ENCODE data around the gene UBR2.
A peak's percentile ranks its signal among the peaks of the same experiment; 100 is the strongest.
"Not testable (repeated sequence)": the region's sequence is repeated elsewhere in the genome, so short reads cannot be mapped to it uniquely, and the experiment has no call there.

UBR2 gene

DNA sequence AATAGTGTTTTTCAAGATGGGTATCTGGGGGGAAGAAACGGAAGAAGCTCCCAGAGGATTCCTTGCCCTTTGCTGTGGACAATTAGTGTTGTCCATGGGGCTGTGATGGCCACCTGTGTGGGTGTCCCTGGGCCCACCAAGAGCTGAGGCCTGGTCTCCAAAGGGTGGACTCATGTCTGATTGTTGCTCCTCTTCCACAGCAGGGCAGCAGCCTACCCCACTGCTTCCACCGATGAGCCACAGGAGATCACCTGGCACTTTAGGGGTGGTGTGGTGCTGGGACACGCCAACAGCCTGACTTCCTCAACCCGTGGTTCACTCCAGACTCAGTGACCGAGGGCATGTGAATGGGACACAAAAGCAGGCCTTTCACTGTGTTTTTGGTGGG, 133.4 kb downstream of the UBR2 start:
- TF ChIP-seq, protein P1, sequence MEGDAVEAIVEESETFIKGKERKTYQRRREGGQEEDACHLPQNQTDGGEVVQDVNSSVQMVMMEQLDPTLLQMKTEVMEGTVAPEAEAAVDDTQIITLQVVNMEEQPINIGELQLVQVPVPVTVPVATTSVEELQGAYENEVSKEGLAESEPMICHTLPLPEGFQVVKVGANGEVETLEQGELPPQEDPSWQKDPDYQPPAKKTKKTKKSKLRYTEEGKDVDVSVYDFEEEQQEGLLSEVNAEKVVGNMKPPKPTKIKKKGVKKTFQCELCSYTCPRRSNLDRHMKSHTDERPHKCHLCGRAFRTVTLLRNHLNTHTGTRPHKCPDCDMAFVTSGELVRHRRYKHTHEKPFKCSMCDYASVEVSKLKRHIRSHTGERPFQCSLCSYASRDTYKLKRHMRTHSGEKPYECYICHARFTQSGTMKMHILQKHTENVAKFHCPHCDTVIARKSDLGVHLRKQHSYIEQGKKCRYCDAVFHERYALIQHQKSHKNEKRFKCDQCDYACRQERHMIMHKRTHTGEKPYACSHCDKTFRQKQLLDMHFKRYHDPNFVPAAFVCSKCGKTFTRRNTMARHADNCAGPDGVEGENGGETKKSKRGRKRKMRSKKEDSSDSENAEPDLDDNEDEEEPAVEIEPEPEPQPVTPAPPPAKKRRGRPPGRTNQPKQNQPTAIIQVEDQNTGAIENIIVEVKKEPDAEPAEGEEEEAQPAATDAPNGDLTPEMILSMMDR (IDR thresholded peaks at IDR 0.05; ENCODE audit: low read depth, low read length): no peak
- no peak for DNase-seq (ENCODE audit: low read depth in 2 of 2)
- no peak overlapping the region for H3K4me3 ChIP-seq (replicated peaks in 1 of 2; ENCODE audit: low read depth in 2 of 2, low read length in 2 of 2)

DNA sequence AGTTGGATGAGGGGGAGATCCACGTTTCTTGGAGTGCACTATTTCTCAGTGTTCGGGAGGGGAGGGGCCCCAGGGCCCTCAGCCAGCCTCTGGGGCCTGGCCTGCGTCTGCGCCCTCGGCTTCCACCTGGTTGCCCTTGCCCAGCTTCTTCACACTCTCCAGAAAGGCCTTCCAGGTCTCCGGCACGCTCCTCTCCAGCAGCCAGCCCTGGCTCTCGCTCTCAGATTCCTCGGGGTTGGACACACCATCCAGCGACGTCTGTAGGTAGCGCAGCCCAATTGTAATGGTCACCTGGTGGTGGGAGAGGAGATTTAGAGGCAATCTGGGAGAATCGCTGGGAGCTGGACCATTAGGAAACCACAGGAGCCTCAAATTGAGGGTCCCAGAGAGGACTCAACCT, 134.4 kb downstream of the UBR2 start:
- no peak for DNase-seq (ENCODE audit: low read depth in 2 of 2)
- TF ChIP-seq, protein P1 (IDR thresholded peaks at IDR 0.05; ENCODE audit: low read depth, low read length): no peak
- H3K4me3 ChIP-seq (replicated peaks in 1 of 2; ENCODE audit: low read depth in 2 of 2, low read length in 2 of 2): no peak overlapping the region

DNA sequence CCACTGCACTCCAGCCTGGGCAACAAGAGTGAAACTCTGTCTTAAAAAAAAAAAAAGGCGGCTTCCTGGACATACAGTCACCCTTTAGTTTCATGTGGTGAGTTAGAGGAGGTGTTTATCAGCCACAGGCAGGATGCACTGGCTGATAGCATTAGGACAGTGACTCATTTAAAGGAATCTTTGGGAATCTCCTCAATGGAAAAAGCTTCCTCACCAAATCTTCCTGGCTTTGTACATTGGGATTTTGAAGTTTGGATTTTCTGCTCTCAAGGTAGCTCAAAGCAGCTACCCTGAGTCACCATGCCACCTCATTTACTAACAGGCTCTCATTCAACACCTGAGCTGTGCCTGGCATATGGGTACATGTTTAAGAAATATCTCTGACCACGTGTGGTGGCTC, 138.4 kb downstream of the UBR2 start:
- TF ChIP-seq, protein P1 (IDR thresholded peaks at IDR 0.05; ENCODE audit: low read depth, low read length): no peak
- no peak overlapping the region for H3K4me3 ChIP-seq (replicated peaks in 1 of 2; ENCODE audit: low read depth in 2 of 2, low read length in 2 of 2)
- DNase-seq (ENCODE audit: low read depth in 2 of 2): peak; percentile 41 to 55

DNA sequence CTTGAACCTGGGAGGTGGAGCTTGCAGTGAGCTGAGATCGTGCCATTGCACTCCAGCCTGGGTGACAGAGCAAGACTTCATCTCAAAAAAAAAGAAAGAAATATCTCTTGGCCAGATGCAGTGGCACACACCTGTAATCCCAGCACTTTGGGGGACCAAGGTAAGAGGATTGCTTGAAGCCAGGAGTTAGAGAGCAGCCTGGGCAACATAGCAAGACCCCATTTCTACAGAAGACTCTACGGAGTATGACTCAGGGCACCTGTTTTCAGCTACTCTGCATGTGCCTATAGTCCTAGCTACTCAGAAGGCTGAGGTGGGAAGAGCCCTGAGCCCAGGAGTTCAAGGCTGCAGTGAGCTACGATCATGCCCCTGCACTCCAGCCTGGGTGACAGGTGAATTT, 139.0 kb downstream of the UBR2 start:
- DNase-seq (ENCODE audit: low read depth in 2 of 2): not testable (repeated sequence)

DNA sequence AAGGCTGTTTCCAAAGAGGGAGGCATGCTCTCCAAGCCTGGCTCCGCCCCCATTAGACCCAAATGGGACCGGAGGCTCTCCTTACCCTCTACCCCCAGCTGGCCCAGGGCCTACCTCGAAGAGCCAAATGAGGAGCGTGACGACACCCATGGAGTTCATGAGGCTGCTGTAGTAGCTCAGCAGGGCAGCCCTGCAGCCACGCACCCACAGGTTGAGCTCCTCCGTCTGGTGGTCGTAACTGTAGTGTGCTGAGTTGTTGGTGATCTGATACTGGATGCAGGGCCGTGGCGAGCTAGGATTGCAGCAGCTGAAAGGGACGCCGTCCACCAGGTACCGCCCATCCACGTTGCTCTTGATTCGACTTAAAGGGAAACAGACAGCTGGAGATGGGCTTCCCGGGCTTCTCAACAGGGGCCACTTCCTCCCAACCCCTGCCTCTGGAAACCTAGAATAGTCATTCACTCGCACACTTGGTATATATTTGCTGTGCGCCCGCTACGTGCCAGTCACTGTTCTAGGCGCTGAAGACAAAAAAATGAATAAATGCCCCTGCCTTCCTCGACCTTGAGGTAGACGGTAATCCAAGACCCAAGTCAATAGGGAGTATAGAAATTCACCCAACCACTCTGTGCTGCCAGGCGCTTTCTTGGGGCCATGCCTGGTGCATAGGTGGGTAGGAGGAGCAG, 140.6 kb downstream of the UBR2 start:
- TF ChIP-seq, protein P1 (IDR thresholded peaks at IDR 0.05; ENCODE audit: low read depth, low read length): no peak
- H3K4me3 ChIP-seq (replicated peaks in 1 of 2; ENCODE audit: low read depth in 2 of 2, low read length in 2 of 2): peak overlapping the region; percentile 24 to 47
- DNase-seq (ENCODE audit: low read depth in 2 of 2): peak in 1 of 2 donors; percentile 74

More for the DNA sequence above, 139.0 kb downstream of the UBR2 start:
- not testable (repeated sequence) for H3K4me3 ChIP-seq (replicated peaks in 1 of 2; ENCODE audit: low read depth in 2 of 2, low read length in 2 of 2)

DNA sequence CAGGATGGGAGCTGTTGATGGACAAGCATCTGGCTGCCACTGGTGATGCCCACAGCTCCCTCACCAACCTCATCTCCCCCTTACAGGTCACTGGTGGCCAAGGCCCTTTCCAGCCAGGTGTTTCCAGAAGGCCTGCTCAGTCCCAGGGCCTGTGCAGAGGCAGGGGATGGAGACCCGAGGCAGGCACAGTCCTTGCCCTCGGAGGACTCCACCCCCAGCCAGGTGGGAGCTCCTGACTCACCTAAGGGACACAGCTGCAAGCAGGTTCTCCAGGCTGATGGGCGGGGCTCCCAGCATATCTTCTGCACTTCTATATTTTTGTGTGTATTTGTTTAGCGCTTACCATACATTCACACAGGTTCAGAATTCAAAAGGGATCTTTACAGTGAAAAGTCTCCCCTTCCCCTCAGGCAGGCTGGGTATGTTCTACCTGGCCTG, 141.1 kb downstream of the UBR2 start:
- no peak overlapping the region for H3K4me3 ChIP-seq (replicated peaks in 1 of 2; ENCODE audit: low read depth in 2 of 2, low read length in 2 of 2)
- TF ChIP-seq, protein P1 (IDR thresholded peaks at IDR 0.05; ENCODE audit: low read depth, low read length): no peak
- DNase-seq (ENCODE audit: low read depth in 2 of 2): no peak

DNA sequence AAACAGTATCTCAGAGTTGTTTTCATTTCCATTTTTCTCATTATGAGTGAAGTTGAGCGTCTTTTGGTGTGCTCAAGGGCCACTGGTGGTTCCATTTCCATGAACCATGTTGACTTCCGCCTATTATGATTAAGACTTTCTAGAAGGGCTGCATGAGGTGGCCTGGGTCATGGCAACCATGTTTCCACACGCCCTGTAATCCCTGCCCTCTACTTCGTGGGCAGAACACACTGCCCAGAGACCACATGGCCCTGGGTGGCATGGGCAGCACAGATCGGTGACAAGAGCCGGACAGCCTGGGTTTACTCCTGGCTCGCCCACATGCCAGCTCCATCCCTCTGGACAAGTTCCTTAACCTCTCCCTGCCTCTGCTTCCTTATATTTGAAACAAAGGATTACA, 143.8 kb downstream of the UBR2 start:
- TF ChIP-seq, protein P1 (IDR thresholded peaks at IDR 0.05; ENCODE audit: low read depth, low read length): no peak
- DNase-seq (ENCODE audit: low read depth in 2 of 2): no peak
- no peak overlapping the region for H3K4me3 ChIP-seq (replicated peaks in 1 of 2; ENCODE audit: low read depth in 2 of 2, low read length in 2 of 2)

Data from cardiac fibroblast (primary cell).